ENCODE data around the gene F2RL3.
"Not testable (repeated sequence)": the region's sequence is repeated elsewhere in the genome, so short reads cannot be mapped to it uniquely, and the experiment has no call there.

F2RL3 gene

DNA sequence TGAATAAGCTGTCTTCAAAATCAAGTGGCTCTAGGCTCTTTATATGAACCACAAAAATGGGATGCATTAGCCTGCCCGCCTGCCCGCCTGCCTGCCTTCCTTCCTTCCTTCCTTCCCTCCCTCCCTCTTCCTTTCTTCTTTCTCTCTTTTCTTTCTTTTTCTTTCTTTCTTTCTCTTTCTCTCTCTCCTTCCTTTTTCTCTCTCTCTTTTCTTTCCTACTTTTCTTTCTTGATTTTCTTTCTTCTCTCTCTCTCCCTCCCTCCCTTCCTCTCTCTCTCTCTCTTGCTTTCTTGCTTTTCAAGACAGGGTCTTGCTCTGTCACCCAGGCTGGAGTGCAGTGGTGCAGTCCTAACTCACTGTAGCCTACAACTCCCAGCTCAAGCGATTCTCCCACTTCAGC, 26.9 kb downstream of the F2RL3 start:
- no peaks in the 10 kb centered on the region for H3K4me1 Mint-ChIP-seq (ENCODE audit: low read depth)
- peaks cover 17% of the 10 kb centered on the region for H3K9me3 Mint-ChIP-seq
- no peak overlapping the region for H3K4me3 Mint-ChIP-seq
- peaks cover 14% of the 10 kb centered on the region for H3K36me3 Mint-ChIP-seq (ENCODE audit: low read depth)
- H3K27ac Mint-ChIP-seq: no peak overlapping the region
- H3K27me3 Mint-ChIP-seq: no peaks in the 10 kb centered on the region

DNA sequence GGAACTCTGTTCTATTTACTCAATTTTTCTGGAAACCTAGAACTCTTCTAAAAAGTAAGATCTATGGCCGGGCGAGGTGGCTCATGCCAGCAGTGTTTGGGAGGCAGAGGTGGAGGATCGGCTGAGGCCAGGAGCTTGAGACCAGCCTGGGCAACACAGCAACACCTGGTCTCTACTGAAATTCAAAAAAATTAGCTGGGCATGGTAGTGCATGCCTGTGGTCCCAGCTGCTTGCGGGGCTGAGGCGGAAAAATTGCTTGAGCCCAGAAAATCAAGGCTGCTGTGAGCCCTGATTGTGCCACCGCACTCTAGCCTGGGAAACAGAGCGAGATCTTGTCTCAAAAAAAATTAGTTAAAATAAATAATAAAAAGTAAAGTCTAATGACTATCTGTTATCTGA, 28.6 kb downstream of the F2RL3 start:
- no peaks in the 10 kb centered on the region for H3K4me1 Mint-ChIP-seq (ENCODE audit: low read depth)
- H3K27me3 Mint-ChIP-seq: no peaks in the 10 kb centered on the region
- H3K4me3 Mint-ChIP-seq: no peak overlapping the region
- H3K9me3 Mint-ChIP-seq: peaks cover 12% of the 10 kb centered on the region
- H3K27ac Mint-ChIP-seq: no peak overlapping the region
- H3K36me3 Mint-ChIP-seq (ENCODE audit: low read depth): peaks cover 14% of the 10 kb centered on the region

- Mint-ChIP-seq H3K36me3 (ENCODE audit: low read depth) (no peaks in the 10 kb centered on the region), H3K4me3 (no peak overlapping the region)
These were observed 30.7 kb downstream of the F2RL3 start for GRCh38 chr19:16919496-16919895.

DNA sequence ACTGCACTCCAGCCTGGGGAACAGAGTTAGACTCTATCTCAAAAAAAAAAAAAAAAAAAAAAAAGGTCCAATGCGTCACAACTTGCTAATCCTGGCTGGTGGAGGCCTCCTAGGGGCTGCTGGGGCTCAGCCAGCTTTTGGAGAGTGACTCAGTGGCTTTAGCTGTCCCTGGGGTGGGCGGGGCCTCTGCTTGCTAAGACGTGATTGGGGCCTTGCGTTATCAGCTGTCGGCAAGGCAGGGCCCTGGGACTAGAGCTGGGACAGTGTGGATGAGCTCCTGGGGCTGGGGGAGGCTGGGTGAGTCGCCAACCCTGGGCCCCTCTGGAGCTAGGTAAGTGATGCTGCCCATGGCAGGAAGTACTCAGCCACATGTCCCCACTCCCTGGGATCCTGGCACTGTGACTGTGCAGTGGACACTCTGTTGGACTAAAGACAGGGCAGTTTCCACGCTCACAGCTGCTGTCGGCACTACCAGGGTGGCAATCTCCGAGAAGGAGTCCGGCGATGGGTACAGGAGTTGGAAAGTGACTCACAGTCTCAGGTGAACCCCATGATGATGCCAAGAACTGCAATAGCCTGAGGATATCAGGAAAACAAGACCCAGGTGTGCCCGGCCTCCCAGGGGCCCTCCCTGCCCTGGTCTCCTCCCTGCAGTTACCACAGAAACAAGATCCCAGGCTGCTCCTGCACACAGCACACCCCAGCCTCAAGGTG, 32.2 kb downstream of the F2RL3 start:
- H3K4me3 Mint-ChIP-seq: no peak overlapping the region
- no peak overlapping the region for H3K27ac Mint-ChIP-seq
- no peaks in the 10 kb centered on the region for H3K27me3 Mint-ChIP-seq
- H3K4me1 Mint-ChIP-seq (ENCODE audit: low read depth): no peaks in the 10 kb centered on the region
- H3K36me3 Mint-ChIP-seq (ENCODE audit: low read depth): no peaks in the 10 kb centered on the region
- H3K9me3 Mint-ChIP-seq: peaks cover 4% of the 10 kb centered on the region

More at GRCh38 chr19:16919496-16919895, 30.7 kb downstream of the F2RL3 start:
- Mint-ChIP-seq H3K4me1 (ENCODE audit: low read depth) (no peaks in the 10 kb centered on the region), H3K27me3 (no peaks in the 10 kb centered on the region), H3K27ac (no peak overlapping the region), H3K9me3 (no peaks in the 10 kb centered on the region)

GRCh38 chr19:16921766-16922591, 33.2 kb downstream of the F2RL3 start:
- H3K27ac Mint-ChIP-seq: no peak overlapping the region

GRCh38 chr19:16922592-16922934, 33.8 kb downstream of the F2RL3 start:
- Mint-ChIP-seq H3K4me3 (no peak overlapping the region), H3K27me3 (no peaks in the 10 kb centered on the region), H3K9me3 (peaks cover 4% of the 10 kb centered on the region), H3K4me1 (ENCODE audit: low read depth) (no peaks in the 10 kb centered on the region), H3K27ac (no peak overlapping the region), H3K36me3 (ENCODE audit: low read depth) (no peaks in the 10 kb centered on the region)

More at GRCh38 chr19:16921766-16922591, 33.2 kb downstream of the F2RL3 start:
- H3K9me3 Mint-ChIP-seq: peaks cover 4% of the 10 kb centered on the region
- H3K4me3 Mint-ChIP-seq: no peak overlapping the region
- H3K27me3 Mint-ChIP-seq: no peaks in the 10 kb centered on the region
- no peaks in the 10 kb centered on the region for H3K4me1 Mint-ChIP-seq (ENCODE audit: low read depth)
- no peaks in the 10 kb centered on the region for H3K36me3 Mint-ChIP-seq (ENCODE audit: low read depth)

GRCh38 chr19:16922949-16923348, 34.1 kb downstream of the F2RL3 start:
- Mint-ChIP-seq H3K27me3 (no peaks in the 10 kb centered on the region), H3K4me3 (no peak overlapping the region), H3K9me3 (peaks cover 4% of the 10 kb centered on the region), H3K4me1 (ENCODE audit: low read depth) (no peaks in the 10 kb centered on the region), H3K27ac (no peak overlapping the region), H3K36me3 (ENCODE audit: low read depth) (no peaks in the 10 kb centered on the region)

DNA sequence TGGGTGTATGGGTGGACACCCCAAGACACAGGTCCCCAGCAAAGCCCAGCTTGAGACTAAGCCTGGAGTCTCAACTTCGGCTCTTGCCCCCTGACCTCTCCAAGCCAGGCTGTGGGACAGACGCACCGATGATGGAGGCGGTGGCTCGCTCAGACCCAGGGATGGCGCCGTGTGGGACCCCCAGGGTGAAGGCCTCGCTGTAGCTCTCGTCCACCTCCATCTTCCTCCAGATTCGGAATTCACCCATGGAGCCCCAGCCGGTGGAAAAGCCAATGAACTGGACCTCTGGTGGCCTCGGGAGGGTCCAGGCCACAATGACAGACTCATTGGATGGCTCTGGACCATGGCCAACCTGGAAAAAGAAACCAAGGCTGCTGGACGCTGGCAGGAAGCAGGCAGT, 39.1 kb downstream of the F2RL3 start:
- H3K36me3 Mint-ChIP-seq (ENCODE audit: low read depth): no peaks in the 10 kb centered on the region
- H3K4me1 Mint-ChIP-seq (ENCODE audit: low read depth): no peaks in the 10 kb centered on the region
- H3K27me3 Mint-ChIP-seq: peaks cover 3% of the 10 kb centered on the region
- peaks cover 4% of the 10 kb centered on the region for H3K9me3 Mint-ChIP-seq
- H3K4me3 Mint-ChIP-seq: no peak overlapping the region
- no peak overlapping the region for H3K27ac Mint-ChIP-seq

DNA sequence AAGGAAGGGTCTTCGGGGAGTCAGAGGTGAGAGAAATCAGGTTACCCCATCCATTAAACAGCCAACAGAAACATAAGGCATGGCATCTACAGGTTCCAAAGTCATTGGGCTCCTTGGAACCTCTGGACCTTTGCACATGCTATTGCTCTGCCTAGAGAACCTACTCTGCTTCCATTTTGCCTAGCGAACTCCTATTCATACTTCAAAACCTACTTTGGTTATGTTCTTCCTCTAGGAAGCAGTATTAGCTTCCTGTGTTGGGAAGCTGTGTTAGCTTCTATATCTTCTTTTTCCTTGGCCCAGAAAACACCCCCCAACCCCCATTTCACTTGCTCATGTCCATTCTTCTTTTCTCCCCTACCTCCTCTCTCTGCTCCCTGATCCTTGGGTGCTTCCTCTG, 39.6 kb downstream of the F2RL3 start:
- no peak overlapping the region for H3K27ac Mint-ChIP-seq
- H3K9me3 Mint-ChIP-seq: peaks cover 6% of the 10 kb centered on the region
- H3K4me1 Mint-ChIP-seq (ENCODE audit: low read depth): no peaks in the 10 kb centered on the region
- H3K4me3 Mint-ChIP-seq: no peak overlapping the region
- H3K36me3 Mint-ChIP-seq (ENCODE audit: low read depth): no peaks in the 10 kb centered on the region
- peaks cover 3% of the 10 kb centered on the region for H3K27me3 Mint-ChIP-seq

- Mint-ChIP-seq H3K36me3 (ENCODE audit: low read depth) (no peaks in the 10 kb centered on the region), H3K4me1 (ENCODE audit: low read depth) (no peaks in the 10 kb centered on the region), H3K4me3 (no peak overlapping the region), H3K27ac (no peak overlapping the region), H3K9me3 (peaks cover 12% of the 10 kb centered on the region), H3K27me3 (peaks cover 3% of the 10 kb centered on the region)
These were observed 40.1 kb downstream of the F2RL3 start for GRCh38 chr19:16928916-16929315.

- Mint-ChIP-seq H3K4me1 (ENCODE audit: low read depth) (no peaks in the 10 kb centered on the region), H3K36me3 (ENCODE audit: low read depth) (no peaks in the 10 kb centered on the region), H3K9me3 (peaks cover 20% of the 10 kb centered on the region), H3K27ac (no peak overlapping the region), H3K4me3 (no peak overlapping the region), H3K27me3 (peaks cover 3% of the 10 kb centered on the region)
These were observed 42.0 kb downstream of the F2RL3 start for GRCh38 chr19:16930753-16931152.

DNA sequence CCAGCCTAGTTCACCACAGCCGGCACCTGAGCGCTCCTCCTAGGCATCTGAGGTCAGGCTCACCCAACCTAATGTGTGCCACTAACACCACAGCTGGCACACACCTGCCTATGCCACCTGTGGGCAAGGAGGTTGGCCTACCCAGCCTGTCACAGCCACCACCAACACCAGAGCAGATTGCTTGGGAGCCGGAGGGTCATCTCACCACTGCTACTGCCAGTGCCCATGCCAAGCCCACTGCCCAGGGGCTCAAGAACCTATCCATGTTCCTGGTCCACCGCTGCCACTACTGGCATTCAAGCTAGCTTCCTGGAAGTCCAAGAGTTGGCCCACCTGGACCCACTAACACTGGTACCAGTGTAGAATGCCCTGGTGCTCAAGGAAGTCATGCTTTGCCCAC, 42.5 kb downstream of the F2RL3 start:
- no peaks in the 10 kb centered on the region for H3K4me1 Mint-ChIP-seq (ENCODE audit: low read depth)
- peaks cover 3% of the 10 kb centered on the region for H3K27me3 Mint-ChIP-seq

DNA sequence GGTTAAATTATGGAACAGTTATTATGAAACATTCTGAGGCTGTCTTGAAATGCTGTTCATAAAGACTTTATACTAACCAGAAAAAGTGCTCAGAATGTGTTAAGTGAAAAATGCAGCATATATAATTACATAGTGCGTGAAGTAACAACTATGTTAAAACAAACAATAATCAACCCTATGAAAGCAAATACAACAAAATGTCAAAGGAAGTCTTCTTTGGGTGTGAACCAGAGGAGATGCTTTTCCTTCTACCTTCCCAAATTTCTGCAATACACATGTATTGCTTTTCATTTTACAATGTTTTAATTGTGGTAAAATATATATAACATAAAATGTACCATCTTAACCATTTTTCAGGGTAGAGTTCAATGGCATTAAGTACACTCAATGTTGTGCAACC, 45.7 kb downstream of the F2RL3 start:
- no peak overlapping the region for H3K27ac Mint-ChIP-seq
- no peaks in the 10 kb centered on the region for H3K4me1 Mint-ChIP-seq (ENCODE audit: low read depth)
- no peaks in the 10 kb centered on the region for H3K36me3 Mint-ChIP-seq (ENCODE audit: low read depth)
- no peaks in the 10 kb centered on the region for H3K27me3 Mint-ChIP-seq
- no peak overlapping the region for H3K4me3 Mint-ChIP-seq
- peaks cover 20% of the 10 kb centered on the region for H3K9me3 Mint-ChIP-seq

More for the DNA sequence above, 42.5 kb downstream of the F2RL3 start:
- H3K36me3 Mint-ChIP-seq (ENCODE audit: low read depth): no peaks in the 10 kb centered on the region
- H3K4me3 Mint-ChIP-seq: no peak overlapping the region
- H3K27ac Mint-ChIP-seq: no peak overlapping the region
- H3K9me3 Mint-ChIP-seq: peaks cover 20% of the 10 kb centered on the region

GRCh38 chr19:16936901-16937300, 48.1 kb downstream of the F2RL3 start:
- no peaks in the 10 kb centered on the region for H3K4me1 Mint-ChIP-seq (ENCODE audit: low read depth)
- H3K27ac Mint-ChIP-seq: no peak overlapping the region
- H3K9me3 Mint-ChIP-seq: peaks cover 20% of the 10 kb centered on the region
- no peak overlapping the region for H3K4me3 Mint-ChIP-seq
- H3K36me3 Mint-ChIP-seq (ENCODE audit: low read depth): no peaks in the 10 kb centered on the region
- no peaks in the 10 kb centered on the region for H3K27me3 Mint-ChIP-seq

- not testable (repeated sequence) for H3K4me1 Mint-ChIP-seq (ENCODE audit: low read depth); H3K4me3 Mint-ChIP-seq; H3K36me3 Mint-ChIP-seq (ENCODE audit: low read depth); H3K27me3 Mint-ChIP-seq; H3K27ac Mint-ChIP-seq
- H3K9me3 Mint-ChIP-seq: peaks cover 20% of the 10 kb centered on the region
These were observed 49.0 kb downstream of the F2RL3 start for GRCh38 chr19:16937796-16938195.
